Cerebellar nuclear complex (tissue), 1 donor: ENCODE results near the gene CCNY.

ENCODE experiments used
- DNase-seq, 2 experiments: peaks; one replicate each; lab custom pipeline; 2025; lab: John Stamatoyannopoulos, UW

CCNY gene

DNA sequence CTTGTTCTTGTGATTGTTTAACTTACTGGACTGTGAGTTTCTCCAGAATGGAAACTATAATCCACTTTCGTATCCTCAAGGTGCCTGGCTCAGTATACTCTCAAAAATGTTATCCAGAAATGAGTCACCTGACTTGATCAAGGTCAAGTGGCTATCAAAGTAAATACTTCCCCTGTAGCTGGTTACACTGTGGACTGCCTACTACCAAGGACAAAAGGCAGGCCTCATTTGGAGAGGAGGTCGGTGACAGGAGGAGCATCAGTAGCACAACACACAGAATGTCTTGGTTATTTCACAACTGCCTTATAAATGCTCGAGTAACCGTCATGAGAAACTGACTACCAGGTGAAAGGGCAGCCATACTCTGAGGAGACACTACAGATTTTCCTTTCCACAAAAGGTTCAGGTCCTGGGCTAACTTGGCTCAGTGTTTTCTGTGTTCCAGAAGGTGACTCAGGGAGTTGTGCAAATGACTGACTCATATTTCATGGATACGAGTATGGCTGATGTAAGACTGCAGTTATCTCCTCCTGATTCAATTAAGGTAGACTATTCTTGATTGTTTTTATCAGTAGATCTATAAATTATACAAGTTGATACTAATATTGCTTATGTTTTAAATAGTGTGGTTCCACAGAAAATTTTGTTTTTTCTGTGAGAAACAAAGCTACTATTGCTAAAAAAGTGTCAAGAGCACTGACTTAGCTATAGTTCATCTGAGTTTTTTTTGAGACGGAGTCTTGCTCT, 4.2 kb upstream of the CCNY start:
- DNase-seq, result no peak

DNA sequence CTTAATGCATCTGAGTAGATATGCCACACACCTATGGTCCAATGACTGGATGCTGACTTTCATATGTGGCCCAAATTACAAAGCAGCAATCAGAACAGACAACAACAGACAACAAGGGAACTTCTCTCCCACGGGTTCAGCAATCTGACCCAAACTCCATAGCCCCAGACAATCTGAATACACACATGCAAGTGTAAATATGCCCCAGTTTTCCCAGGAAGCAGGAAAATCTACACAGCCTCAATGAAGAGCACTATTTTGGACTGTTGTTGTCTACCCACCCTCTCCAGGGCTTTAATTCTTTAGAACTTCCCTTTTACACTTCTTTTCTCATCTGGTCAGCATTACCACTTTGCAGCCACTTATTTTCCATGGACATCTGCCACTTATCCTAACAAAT, 2.0 kb upstream of the CCNY start:
- no peak for DNase-seq

DNA sequence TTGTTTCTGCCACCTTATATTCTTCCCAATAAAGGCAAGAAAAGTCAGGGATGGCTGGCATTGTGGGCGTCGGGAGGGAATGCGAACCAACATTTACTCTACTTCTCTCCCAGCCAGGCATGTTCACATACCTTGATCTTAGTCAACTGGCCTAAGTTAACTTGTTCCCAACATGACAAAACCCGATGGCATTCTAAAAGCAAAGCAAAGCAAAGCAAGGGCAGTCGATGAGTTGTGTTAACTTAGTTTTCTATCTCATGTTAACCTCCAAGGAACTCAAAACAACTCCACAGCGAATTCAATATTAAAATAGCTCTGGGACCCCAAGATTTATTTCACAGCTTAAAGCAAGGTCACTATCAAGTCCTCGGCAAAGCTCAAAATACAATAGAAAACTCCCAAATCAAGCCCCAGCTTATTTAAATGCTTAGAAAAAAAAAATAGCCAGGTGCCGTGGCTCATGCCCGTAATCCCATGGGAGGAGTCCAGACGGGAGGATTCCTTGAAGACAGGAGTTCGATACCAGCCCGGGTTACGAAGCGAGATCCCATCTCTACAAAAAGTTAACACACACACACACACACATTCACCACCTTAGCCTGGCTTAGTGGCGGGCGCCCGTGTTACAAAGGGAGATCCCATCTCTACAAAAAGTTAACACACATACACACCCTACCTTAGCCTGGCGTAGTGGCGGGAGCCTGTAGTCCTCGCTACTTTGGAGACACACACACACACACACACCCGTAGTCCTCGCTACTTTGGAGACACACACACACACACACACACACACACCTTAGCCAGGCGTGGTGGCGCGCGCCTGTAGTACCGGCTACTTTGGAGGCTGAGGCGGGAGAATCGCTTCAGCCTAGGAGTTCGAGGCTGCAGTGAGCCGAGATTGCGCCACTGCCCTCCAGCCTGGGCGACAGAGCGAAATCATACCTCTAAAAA, 901 bp upstream of the CCNY start:
- no peak for DNase-seq

DNA sequence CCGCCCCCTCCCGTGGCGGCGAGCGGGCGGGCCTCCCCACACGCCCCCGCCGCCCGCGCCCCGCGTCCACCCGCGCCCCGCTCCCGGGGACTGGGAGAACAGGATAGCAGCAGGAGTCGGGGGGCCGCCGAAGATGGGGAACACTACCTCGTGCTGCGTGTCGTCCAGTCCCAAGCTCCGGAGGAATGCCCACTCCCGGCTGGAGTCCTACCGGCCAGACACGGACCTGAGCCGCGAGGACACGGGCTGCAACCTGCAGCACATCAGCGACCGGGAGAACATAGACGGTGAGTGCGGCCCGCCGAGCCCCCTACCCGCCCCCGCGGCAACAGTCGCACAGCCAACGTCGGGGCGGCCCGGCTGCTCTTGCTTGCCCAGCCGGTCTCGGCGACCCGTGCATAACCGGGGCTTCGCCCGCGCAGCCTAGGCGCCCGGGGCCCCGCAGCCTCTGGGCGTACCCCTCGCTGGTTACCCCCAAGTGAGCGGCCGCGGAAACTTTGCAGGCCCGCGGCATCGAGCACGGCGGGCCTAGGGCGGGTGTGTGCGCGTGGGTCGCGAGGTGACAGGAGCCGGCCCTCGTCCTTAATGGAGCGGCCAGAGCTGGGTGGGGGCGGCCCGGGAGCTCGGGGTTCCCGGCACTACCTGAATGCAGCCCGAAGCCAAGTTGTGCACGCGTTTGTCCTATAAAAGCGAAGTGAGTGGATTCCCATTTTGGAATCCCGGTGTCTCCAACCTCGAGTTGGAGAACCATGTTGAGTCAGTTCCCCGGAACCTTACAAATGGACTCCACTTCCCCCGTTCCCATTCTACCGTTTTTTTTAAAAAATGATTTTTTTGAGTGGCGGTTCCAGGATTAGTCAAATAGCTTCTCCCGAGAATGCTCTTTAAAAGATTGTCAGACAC, 863 bp downstream of the CCNY start:
- no peak for DNase-seq

DNA sequence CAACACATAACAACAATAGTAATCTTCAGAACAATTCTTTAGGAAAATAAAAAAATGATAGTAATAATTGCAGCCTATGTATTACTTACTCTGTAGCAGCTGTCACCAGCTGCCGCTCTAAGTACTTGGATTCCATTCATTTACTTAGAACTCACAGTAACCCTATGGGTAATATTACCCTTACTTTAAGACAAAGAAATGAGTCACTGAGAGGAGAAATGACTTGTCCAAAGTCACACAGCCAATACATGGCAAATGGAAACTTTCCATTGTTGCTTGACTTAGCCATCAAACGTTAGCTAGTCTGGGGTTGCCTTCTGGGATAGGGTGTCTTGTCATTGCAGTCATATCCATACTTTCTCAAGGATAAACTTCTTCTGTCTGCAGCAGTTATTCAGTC, 3.6 kb downstream of the CCNY start:
- no peak for DNase-seq

DNA sequence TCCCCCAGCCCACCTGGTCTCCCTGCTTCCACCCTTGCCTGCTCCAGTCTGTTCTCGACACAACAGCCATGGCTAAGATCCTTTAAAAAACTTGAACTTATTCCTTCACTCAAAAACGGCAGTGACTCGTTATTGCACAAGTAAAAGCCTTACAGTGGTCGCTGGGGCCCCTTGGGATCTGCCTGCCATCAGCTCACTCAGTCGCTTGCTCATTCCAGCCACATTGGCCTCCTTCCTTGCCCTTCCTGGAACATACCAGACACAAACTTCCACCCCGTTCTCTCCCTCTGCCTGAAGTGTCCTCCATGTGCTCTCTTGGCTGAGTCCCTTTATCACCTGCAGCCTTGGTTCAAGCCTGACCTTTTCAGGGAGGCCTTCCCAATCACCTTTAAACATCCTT, 4.7 kb downstream of the CCNY start:
- DNase-seq, result no peak

DNA sequence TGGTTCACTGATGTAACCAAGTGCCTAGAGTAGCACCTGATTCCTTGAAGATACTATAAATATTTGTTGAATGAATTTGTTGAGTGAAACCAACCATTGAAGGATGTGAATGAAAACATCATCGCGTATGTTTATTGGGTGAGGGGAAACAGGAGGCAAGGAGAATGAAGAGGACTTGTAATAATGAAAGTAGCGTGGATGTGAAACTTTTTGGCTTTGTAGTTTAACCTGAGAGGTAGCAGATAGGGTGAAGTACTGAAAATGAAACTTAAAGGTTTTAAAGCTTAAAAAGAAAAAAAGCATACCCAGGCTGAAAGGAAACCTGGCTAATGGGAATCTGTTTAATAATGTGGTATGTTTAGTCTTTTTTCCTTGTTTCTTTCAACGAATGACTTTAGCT, 5.2 kb downstream of the CCNY start:
- no peak for DNase-seq

DNA sequence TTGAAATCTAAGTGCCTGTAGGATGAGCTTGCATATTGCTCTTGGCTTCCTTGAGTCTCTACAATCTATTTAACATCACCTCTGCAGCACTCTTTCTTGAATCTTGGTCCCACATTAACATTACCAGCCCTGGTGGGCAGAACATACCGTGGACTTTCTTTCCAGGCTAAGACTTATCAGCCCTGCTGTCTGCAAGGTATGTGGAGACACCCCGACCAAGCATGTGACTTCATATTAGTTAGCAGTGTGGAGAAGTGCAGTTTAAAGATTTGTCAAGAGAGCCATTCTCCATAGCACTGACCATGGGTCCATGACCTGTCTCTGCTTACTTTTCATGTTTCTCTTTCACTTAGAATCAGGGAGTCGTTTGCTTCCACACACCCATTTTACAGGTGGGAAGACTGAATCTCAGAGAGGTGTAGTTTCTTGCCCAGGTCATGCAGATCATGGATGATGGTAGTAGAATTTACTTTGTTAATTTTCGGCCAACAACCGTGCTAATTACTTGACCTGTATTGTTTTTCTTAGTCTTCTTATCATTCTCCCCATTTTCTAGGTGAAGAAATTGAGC, 6.0 kb downstream of the CCNY start:
- no peak for DNase-seq

DNA sequence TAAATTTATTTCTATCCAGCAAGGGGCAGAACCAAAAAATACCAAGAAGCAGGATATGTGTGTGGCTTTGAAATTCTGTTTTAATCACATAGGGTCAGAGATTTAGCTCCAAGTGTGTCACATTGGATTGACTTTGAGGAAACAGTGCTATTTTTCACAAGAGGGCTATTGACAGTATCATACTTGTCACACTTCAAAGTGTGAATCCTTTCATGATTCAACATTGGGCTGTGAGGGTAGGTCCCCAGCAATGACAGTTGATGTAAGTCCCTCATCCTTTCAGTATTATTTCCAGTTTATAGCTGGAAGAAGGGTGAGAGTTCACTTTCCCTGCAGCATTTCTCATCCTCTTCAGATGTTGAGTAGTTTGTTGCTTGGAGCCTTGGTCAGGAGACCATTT, 7.4 kb downstream of the CCNY start:
- DNase-seq, result no peak

DNA sequence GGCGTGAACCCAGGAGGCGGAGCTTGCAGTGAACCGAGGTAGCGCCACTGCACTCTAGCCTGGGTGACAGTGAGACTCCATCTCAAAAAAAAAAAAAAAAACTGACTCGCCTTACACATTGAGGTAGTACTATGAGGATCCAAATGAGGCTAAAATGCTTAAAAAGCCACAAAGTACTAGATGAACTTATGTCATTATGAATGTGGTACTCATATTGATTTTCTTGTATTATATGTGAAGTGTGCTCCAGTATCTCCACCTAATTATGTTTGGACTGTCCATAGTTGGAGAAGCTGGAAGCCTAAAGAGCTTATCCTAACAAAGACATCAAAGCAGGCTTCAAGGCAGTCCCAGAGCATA, 9.1 kb downstream of the CCNY start:
- no peak for DNase-seq

DNA sequence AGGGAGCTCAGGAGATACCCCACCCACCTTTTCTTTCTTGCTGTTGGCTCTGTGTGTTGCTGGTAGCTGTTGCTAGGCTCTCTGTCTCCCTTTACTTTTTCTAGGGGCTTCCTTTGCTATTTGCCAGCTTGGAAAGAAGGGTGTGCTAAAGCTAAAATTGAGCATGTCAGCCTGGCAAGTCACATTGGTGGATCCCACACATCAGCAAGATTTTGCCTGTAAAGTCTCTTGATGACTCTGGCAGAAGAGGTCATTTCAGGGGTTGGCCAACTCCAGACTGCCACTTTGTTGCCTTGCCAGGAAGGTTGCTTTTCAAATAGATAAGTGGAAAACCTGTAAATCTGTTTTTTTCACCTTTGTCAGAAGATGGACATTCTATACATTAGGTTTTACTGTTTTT, 9.9 kb downstream of the CCNY start:
- no peak for DNase-seq

DNA sequence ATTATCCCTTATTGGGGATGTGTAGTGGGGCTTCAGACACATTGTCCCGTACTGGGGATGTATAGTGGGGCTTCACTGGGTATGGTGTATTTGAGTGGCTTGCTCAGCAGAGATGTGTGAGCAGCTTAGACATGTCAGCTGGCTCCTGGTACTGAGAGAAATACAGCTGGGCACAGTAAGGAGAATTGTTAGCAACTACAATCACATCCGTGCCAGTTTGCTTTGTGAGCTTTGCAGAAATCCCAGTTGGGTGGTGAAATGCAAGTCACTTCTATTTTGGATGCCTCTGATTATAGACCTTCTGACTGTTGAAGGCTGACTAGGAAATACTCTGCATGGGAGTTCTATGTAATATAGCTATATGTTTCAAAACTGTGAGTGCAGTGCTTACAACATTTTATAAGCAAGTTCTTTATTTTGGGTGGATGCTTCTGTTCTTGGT, 10.8 kb downstream of the CCNY start:
- no peak for DNase-seq

DNA sequence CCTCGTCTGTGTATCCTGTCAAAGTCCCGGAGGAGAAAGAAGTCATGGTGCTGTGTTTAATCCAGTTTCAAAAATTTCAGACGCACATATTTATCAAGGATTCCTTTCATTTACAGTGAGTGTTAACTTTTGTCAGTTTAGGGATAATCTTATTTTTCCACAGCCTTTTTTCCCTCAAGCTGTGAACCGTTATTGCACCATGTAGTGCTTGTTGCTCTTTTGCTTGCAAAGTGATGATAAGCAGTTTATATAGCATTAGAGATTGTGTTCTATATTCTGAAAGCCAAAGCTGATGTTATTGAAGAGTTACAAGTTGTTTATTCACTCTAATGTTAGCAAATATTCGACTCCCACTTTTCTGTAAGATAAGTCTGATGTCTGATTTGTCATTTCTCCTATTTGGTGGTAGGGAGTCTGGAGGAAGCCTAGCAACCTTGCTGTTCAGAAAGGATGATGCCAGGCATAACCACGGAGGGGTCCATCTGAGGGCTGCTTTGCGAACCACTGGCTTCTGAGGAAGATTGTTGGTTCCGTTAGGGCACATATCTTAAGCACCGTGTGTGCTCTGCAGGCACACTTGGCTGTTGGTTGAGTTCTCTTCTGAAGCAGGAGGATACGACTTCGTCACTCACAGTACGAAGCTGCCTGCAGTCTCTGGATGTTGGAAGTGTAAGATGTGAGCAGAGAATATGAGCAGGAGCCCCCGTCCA, 11.7 kb downstream of the CCNY start:
- no peak for DNase-seq

DNA sequence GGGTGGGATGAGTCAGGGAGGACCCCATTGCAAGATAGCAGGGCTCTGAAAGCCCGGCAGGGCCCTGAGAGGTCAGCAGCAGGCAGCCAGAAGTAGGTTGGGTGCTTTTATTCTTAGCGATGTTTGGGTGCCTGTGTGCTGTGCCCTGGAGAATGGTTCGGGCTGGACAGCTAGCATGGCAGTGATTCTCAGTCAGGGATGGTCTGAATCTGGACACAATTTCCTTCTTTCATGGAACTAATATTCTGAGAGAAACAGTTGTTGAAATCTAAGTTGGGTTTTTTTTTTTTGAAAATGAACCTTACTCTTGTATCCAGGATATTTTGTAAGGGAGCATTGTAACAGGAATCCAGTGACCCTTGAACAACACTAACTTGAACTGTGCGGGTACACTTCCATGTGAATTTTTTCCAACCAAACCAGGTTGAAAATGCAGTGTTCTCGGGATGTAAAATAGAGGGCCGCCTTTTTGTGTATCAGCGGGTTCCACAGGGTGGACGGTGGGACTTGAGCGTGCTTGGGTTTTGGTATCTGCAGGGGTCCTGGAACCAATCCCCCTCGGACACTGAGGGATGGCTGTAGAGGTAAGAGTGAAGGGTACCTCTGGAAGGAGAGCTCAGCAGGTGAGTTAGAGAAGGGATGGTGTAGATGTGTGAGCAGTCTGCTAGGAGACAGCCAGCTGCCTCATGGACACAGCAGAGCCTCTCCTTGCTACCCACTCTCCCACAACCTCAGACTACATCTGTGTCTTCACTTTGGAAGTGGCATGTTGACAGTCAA, 12.5 kb downstream of the CCNY start:
- no peak for DNase-seq

DNA sequence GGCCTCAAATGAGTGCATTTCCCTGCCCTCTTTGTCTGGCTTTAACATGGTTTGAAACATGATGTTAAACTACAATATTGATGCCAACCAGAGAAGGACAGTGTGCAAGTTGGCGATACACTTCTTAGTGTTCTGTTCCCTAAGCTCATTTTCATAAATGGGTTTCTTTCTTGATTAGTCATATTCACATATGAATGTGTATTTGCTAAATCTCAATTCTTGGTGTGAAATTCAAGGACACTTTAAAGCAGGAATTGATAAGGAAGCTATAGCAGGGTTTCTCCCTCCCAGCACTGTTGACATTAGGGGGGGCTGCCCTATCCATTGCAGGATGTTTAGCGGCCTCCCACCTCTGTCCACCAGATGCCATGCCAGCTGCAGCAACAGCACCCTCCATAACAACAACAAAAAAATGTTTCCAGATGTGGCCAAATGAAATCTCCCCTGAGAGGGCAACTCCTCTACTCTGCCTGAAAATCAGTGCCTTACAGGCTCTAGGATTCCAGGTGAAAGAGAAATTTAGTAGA, 13.1 kb downstream of the CCNY start:
- no peak for DNase-seq

DNA sequence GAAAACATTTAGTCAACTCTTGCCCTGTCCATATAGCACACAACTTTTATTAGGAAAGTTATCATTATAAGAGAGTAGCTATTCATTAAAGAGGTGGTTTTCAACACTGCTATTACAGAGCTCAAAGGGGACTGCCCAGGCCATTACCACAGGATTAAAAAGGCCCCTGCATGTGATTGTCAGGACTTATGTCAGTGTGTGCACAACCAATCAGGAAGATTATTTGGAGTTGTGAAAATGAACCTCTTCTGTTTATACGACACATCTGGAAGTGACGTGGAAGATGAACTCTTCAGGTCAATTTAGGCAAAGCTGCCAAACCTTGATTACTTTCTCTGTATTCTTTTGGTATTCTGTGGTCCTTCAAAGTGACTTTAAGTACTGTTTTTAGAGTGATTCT, 14.7 kb downstream of the CCNY start:
- no peak for DNase-seq

DNA sequence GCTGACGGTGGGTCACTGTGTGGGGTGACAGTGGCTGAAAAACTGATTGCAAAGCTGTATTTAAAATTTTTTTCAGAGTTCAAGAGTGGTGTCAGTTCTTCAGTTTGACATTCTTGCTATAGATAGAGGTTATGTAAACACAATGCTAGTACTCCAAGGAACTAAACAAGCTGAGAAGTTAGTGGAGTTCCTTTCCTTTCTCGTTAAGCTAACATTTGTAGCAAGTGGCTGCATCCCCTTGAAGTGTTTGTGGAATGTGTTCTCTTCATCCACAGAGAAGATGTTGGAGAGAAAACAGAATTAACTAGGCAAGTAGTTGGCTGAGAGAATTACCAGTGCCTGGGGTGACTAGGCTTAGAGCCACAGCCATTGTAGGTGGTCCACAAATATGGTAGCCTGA, 15.8 kb downstream of the CCNY start:
- DNase-seq, result no peak

DNA sequence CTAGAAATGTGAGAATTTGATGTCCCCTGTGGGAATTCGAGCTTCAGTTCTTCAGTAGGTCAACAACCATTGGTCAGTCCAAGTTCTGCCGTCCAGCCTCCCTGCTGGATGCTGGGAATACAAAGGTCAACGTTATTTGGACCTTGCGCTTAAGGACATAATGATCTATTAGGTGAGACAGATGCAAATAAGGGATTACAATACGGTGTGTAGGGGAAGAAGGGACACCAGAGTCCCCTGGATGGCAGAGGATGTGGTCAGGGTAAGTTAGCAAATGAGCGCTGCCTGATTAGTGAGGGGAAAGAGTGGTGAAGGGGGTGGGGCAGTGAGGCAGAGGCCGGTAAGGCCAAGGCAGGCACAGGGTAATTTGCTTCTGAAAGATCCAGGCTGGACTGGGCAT, 16.2 kb downstream of the CCNY start:
- no peak for DNase-seq

DNA sequence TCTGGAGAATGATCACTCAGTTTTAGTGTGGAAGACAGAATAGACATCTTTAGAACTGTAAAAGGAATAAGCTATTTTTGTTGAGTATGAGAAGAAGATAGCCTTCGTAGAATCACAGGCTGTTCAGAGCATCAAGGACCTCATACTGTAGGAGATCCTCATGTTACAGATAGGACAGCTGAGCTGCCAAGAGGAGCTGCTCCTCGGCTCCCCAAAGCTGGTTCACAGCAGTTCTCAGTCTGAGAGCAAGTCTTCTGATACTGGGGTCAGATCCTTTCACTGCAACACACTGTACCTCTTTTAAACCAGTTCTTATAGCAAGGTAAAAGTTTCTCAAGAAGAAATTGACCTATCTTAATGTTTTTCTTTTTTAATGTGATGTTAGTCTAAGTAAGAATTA, 17.1 kb downstream of the CCNY start:
- DNase-seq, result no peak

DNA sequence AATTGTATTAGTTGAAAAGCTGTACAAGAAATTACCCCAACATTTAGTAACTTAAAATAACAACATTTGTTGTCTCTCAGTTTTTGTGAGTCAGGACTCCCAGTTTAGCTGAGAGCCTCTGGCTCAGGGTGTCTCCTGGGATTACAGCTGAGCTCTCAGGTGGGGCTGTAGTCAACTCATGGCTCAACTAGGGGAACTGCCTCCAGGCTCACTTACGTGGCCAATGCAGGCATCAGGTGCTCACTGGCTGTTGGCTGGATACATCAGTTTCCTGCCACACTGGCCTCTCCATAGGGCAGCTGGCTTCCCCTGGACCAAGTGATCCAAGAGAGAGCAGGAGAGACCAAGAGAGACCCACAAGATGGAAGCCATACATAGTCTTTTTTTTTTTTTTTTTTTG, 17.5 kb downstream of the CCNY start:
- DNase-seq, result no peak
